OCI-LY3 (cell line): Measurements from ENCODE around the gene HSD17B2.
"Not testable (repeated sequence)": the region's sequence is repeated elsewhere in the genome, so short reads cannot be mapped to it uniquely, and the experiment has no call there.

ENCODE experiments used
- EZH2phosphoT487 ChIP-seq: fragments of 200-600 bp; shearing (Covaris generic); IDR thresholded peaks from 2 replicates; pipeline ENCODE4 v1.6.1; 2018; ENCODE audit warnings: antibody characterized with exemption, mixed run types, low read depth
- TF ChIP-seq, protein P1 (sequence below): fragments of 200-600, 300-600 bp; sonication (generic); IDR thresholded peaks from 2 replicates; pipeline ENCODE4 v1.5.1; 2014; ENCODE audit warnings: antibody characterized with exemption, low read length, low read depth

DNA sequence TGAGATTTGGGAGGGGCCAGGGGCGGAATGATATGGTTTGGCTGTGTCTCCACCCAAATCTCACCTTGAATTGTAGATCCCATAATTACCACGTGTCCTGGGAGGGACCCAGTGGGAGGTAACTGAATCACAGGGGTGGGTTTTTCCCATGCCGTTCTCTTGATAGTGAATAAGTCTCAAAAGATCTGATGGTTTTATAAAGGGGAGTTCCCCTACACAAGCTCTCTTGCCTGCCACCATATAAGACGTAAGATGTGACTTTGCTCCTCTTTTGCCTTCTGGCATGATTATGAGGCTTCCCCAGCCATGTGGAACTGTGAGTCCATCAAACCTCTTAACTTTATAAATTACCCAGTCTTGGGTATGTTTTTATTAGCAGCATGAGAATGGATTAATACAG, 25.3 kb upstream of the HSD17B2 start:
- TF ChIP-seq, protein P1, sequence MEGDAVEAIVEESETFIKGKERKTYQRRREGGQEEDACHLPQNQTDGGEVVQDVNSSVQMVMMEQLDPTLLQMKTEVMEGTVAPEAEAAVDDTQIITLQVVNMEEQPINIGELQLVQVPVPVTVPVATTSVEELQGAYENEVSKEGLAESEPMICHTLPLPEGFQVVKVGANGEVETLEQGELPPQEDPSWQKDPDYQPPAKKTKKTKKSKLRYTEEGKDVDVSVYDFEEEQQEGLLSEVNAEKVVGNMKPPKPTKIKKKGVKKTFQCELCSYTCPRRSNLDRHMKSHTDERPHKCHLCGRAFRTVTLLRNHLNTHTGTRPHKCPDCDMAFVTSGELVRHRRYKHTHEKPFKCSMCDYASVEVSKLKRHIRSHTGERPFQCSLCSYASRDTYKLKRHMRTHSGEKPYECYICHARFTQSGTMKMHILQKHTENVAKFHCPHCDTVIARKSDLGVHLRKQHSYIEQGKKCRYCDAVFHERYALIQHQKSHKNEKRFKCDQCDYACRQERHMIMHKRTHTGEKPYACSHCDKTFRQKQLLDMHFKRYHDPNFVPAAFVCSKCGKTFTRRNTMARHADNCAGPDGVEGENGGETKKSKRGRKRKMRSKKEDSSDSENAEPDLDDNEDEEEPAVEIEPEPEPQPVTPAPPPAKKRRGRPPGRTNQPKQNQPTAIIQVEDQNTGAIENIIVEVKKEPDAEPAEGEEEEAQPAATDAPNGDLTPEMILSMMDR, result not testable (repeated sequence)
- TF ChIP-seq EZH2phosphoT487, result not testable (repeated sequence)
